Rectal smooth muscle tissue (tissue), 1 donor: Measurements from ENCODE around the gene PLEK2.
"Not testable (repeated sequence)": the region's sequence is repeated elsewhere in the genome, so short reads cannot be mapped to it uniquely, and the experiment has no call there.

Source experiments
- H3K27ac ChIP-seq: one replicate; pipeline ENCODE4 v1.7.0; 2013; ENCODE audit warnings: low read depth, low read length, inconsistent platforms
- H3K27me3 ChIP-seq: one replicate; pipeline ENCODE4 v1.7.0; 2013; ENCODE audit warnings: low read length; ENCODE audit not compliant: control insufficient read depth, insufficient read depth
- H3K36me3 ChIP-seq: one replicate; pipeline ENCODE4 v1.7.0; 2013; ENCODE audit warnings: low read length; ENCODE audit not compliant: control insufficient read depth, insufficient read depth
- H3K4me1 ChIP-seq: one replicate; pipeline ENCODE4 v1.7.0; 2013; ENCODE audit warnings: low read length; ENCODE audit not compliant: control insufficient read depth, insufficient read depth
- H3K4me3 ChIP-seq: one replicate; pipeline ENCODE4 v1.7.0; 2013; ENCODE audit warnings: low read length
- H3K9ac ChIP-seq: one replicate; pipeline ENCODE4 v1.7.0; 2013; ENCODE audit warnings: low read length

The PLEK2 gene, protein sequence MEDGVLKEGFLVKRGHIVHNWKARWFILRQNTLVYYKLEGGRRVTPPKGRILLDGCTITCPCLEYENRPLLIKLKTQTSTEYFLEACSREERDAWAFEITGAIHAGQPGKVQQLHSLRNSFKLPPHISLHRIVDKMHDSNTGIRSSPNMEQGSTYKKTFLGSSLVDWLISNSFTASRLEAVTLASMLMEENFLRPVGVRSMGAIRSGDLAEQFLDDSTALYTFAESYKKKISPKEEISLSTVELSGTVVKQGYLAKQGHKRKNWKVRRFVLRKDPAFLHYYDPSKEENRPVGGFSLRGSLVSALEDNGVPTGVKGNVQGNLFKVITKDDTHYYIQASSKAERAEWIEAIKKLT

DNA sequence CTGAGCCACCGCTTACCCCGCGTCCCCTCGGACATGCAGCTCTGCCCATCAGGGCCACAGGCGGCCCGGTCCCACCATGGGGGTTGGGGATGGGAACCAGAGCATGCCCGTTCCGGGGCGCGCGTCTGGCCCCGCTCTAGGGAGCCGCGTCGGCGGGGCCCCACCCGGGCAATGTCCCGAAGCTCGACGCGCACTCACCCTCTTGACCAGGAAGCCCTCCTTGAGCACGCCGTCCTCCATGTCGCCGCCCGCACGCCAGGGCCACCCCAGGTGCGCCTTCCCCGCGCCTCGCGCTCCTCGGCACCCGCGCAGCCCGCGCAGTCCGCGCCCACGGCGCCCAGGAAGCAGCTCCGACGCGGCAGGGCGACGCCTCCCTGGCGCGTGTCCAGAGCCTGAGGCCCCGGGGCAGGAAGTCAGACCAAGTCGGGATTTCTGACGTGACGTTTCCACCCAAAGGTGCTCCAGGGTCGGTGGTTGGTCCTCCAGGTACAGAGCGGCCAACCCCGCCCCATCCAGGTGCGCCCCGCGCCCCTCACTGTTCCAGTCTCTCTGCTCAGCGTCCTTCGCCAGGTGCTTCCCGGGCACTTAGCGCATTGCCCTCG is at the start of gene PLEK2:
Gene PLEK2, minus strand, starts transcription at position 346 of the 602 bp plus-strand sequence. Its CDS starts 106 bp downstream, at position 240.
- Histone ChIP-seq H3K27ac (no peak within 1 kb of the TSS), H3K36me3 (no peaks in the 10 kb centered on the region), H3K9ac (peak within 1 kb of the TSS; percentile 39), H3K27me3 (peaks cover 10% of the 10 kb centered on the region), H3K4me1 (peaks cover 7% of the 10 kb centered on the region), H3K4me3 (peak within 1 kb of the TSS; percentile 67)

DNA sequence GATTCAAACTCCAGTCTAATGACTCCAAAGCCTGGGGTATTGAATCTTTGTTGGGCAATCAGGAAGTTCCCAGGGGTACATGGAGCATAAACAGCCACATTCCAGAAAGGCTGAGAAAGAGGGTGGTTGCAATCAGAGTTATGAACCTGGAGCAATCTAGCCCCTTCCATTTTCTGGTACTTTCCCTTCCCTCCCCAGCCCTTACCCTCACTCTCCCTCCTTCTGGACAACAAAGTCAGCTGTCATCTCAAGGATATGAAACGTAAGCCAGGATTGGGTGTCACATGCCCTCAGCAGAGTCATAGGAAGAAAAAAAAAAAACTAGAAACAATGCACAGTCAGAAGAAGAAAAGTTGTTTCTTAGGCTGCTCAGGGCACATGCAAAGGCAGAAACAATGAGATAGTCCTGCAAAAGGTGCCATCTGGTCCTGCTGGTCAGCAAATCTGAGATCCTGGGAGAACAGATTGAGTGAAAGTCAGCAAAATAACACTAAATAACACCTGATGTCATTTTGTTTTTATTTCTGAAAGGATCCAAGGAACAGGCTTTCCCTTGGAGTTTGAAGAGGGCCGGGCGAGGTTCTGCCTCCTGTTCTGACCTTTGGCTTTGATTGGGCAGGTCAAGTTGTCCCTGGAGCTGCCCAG is 49.5 kb upstream of the PLEK2 start:
- H3K9ac ChIP-seq, result no peak overlapping the region
- no peaks in the 10 kb centered on the region for H3K27me3 ChIP-seq
- H3K27ac ChIP-seq, result no peak overlapping the region
- H3K4me3 ChIP-seq, result no peak overlapping the region
- no peaks in the 10 kb centered on the region for H3K4me1 ChIP-seq
- H3K36me3 ChIP-seq, result no peaks in the 10 kb centered on the region

DNA sequence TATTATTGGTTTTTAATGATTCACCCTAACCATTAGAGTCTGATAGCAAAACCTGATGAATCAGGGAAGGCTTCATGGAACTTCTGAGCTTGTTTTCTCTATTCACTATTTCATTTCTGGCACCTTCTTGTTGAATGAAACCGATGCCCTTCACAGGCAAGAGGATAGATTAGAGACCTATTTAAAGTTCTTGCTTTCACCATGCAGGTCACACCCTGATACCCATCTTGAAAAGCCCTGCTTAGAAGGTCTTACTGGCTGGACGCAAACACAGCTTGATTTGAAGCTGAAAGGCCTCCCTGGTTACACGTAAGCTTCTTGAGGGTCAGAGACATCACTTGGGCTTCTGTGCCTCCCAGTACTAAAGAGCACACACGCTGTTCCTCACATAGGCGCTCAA is 47.4 kb upstream of the PLEK2 start:
- Histone ChIP-seq H3K36me3 (no peaks in the 10 kb centered on the region), H3K27ac (no peak overlapping the region), H3K27me3 (no peaks in the 10 kb centered on the region), H3K9ac (no peak overlapping the region), H3K4me3 (no peak overlapping the region), H3K4me1 (no peaks in the 10 kb centered on the region)

DNA sequence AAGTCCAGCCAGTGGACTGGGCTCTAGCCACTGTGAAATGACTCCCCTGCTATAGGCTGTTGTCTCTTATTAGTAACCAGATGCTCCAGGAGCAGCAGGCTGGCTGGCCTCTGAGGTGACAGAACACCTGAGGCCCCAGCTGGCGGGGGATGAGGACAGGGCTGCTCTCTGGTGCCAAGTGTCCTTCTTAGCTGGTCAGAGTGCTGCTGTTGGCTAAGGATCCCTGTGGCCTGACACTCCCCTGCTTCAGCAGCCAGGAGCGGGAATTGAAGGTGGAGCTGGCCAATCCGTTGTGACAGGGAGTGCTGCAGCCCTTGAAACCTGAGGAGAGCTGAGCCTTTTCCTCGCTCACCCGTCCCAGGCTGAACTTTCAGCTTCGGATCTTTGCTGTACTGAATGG is 45.8 kb upstream of the PLEK2 start:
- Histone ChIP-seq H3K27ac (no peak overlapping the region), H3K4me1 (no peaks in the 10 kb centered on the region), H3K27me3 (no peaks in the 10 kb centered on the region), H3K4me3 (no peak overlapping the region), H3K9ac (no peak overlapping the region), H3K36me3 (no peaks in the 10 kb centered on the region)

DNA sequence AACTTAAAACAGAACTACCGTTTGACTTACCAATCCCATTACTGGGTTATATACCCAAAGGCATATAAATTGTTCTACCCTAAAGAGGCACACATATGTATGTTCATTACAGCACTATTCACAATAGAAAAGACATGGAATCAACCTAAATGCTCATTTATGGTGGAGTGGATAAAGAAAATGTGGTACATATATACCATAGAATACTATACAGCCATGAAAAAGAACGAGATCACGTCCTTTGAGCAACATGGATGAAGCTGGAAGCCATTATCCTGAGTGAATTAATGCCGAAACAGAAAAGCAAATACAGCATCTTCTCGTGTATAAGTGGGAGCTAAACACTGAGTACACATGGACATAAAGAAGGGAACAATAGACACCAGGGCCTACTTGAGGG is 44.8 kb upstream of the PLEK2 start:
- Histone ChIP-seq H3K9ac (no peak overlapping the region), H3K4me1 (no peaks in the 10 kb centered on the region), H3K4me3 (no peak overlapping the region), H3K27me3 (no peaks in the 10 kb centered on the region), H3K27ac (no peak overlapping the region), H3K36me3 (no peaks in the 10 kb centered on the region)

DNA sequence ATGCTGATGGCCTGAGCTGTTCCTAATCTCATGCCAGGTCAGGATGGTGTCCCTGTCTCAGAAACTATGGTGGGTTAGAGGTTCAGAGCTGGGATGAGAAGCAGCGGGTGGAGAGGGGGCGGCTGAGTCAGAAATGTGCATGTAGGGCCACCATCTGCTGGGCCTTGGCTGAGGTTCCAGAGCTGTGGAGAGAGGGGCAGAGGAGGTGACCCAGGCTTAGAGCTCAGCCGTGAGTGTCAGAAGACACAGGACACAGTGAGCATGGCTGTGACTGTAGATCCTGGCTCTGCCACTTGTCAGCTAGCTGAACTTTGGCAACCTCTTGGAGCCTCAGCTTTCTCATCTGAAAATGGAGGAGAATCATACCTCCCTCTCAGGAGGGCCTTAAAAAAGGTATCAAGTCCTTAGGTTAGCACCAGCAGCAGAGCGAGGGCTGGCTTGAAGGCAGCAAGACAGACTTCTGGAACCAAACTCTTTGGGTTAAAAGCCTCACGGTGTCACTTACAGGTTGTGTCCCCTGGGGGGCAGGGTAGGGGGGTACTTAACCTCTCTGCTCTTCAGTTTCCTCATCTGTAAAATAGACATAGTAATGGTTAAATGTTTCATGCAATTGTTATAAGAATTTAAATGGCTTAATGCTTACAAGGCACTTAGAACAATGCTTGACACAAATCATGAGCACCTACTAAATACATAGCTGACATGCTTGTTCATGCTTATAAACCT is 41.8 kb upstream of the PLEK2 start:
- H3K27ac ChIP-seq, result no peak overlapping the region

DNA sequence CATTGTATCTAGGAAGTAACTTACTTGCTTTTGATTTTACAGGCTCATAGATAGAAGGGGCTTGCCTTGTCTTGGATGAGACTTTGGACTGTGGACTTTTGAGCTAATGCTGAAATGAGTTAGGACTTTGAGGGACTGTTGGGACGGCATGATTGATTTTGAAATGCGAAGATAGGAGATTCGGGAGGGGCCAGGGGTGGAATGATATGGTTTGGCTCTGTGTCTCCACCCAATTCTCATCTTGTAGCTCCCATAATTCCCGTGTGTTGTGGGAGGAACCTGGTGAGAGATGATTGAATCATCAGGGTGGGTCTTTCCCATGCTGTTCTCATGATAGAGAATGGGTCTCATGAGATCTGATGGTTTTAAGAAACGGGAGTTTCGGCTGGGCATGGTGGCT is 39.7 kb upstream of the PLEK2 start:
- not testable (repeated sequence) for H3K27me3 ChIP-seq, H3K9ac ChIP-seq, H3K4me3 ChIP-seq

More for the DNA sequence above, 41.8 kb upstream of the PLEK2 start:
- Histone ChIP-seq H3K4me1 (no peaks in the 10 kb centered on the region), H3K36me3 (no peaks in the 10 kb centered on the region), H3K9ac (no peak overlapping the region), H3K27me3 (no peaks in the 10 kb centered on the region), H3K4me3 (no peak overlapping the region)

DNA sequence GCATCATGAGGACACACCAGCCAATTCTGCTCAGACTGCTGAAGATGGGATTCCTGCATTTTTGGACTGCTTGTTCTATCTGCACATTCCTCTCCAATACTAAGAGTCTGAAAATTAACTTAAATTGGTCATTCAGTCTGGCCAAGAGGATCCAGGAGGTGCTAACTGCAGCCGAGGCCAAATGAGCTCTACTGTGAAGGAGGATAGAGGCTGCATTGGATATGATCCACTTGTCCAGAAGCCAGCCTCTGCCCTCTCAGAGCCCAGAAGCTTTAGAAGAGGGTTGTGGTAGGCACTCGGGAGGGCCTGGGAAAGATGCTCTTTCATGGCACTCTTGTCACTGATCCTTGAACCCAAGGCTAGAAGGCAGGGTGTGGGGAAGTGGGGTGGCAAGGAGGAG is 37.1 kb upstream of the PLEK2 start:
- Histone ChIP-seq H3K4me1 (peaks cover 7% of the 10 kb centered on the region), H3K9ac (no peak overlapping the region), H3K27me3 (no peaks in the 10 kb centered on the region), H3K27ac (no peak overlapping the region), H3K4me3 (no peak overlapping the region), H3K36me3 (no peaks in the 10 kb centered on the region)

More for the DNA sequence above, 39.7 kb upstream of the PLEK2 start:
- not testable (repeated sequence) for H3K4me1 ChIP-seq, H3K36me3 ChIP-seq, H3K27ac ChIP-seq

DNA sequence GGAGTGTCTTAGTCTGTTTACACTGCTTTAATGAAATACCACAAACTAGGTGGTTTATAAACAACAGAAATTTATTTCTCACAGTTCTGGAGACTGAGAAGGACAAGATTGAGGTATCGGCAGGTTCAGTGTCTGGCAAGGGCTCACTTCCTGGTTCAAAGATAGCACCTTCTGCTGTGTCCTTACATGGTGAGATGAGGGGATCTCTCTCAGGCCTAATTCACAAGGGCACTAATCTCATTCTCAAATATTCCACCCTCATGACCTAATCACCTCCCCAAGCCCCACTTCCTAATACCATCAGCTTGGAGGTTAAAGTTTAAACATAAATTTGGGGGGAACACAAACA is 35.0 kb upstream of the PLEK2 start:
- Histone ChIP-seq H3K4me1 (peaks cover 7% of the 10 kb centered on the region), H3K9ac (no peak overlapping the region), H3K4me3 (no peak overlapping the region), H3K36me3 (no peaks in the 10 kb centered on the region), H3K27ac (no peak overlapping the region), H3K27me3 (no peaks in the 10 kb centered on the region)

DNA sequence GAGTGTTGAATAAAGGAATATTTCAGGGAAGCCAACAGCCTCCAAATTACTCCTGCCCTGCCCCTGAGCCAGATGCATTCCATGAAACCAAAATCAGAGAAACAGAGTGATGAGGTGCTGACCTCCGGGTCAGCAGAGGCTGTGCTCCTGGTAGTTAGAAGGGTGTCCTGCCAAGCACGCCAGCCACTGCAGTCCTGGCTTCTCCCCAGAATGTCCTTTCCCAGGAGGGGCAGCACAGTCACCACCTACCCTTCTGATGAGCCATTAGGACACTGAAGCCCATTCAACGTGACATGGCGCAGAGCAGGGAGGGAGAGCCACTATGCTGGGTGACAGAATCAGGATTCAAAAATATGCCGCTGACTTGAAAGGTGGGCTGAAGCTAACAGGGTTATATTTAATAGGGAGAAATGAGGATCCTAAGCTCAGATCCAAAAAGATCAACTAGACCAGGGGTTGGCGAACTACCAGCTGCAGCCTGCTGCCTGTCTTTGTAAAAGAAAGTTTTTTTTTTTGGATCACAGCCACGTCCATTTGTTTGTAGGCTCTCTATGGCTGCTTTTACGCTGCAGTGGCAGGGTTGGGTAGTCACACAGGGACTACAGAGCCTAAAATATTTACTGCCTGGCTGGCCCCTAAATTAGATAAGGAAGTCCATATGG is 34.5 kb upstream of the PLEK2 start:
- Histone ChIP-seq H3K36me3 (no peaks in the 10 kb centered on the region), H3K4me3 (no peak overlapping the region), H3K4me1 (peaks cover 7% of the 10 kb centered on the region), H3K27me3 (no peaks in the 10 kb centered on the region), H3K27ac (no peak overlapping the region), H3K9ac (no peak overlapping the region)

DNA sequence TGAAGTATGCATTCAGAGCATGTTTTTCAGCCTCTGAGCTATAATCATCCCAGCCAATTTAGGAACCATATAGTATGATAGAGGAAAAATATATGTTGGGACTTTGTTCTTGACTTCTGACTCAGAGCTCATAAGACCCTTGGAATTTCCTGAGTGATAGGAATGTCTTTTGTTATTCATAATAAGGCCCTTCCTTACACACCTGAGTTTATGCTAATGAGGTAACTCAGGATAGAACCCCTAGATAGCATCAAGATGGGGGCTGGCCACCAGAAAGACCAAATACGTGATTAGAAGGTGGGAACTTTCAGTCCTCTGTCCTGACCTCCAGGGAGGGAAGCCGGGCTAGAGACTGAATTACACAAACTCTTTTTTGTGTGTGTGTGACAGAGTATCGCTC is 32.4 kb upstream of the PLEK2 start:
- Histone ChIP-seq H3K36me3 (no peaks in the 10 kb centered on the region), H3K27me3 (no peaks in the 10 kb centered on the region), H3K9ac (no peak overlapping the region), H3K4me1 (peaks cover 7% of the 10 kb centered on the region), H3K4me3 (no peak overlapping the region), H3K27ac (no peak overlapping the region)
